Thyroid gland (tissue), 4 donors: ENCODE data around the gene PRKD1. TPM values are rescaled to one million over a fixed set of nuclear protein-coding genes. Genes with fewer than 3 reads are reported as not detected.

Experiments used
- DNase-seq, 2 donors: peaks; one replicate each; pipeline ENCODE4 v3.0.0-alpha.2; 2019
- H3K27ac ChIP-seq, 3 donors: fragments of 200-600 bp; sonication (generic); 1 replicate in 2 of 3; 2 replicates in 1 of 3; pipeline ENCODE4 v1.5.1; 2016 to 2019; ENCODE audit warnings: mild to moderate bottlenecking in 1 of 3, moderate library complexity in 1 of 3
- H3K27me3 ChIP-seq: fragments of 200-600 bp; sonication (generic); one replicate; pipeline ENCODE4 v1.5.1; 2019
- H3K36me3 ChIP-seq, 2 donors: fragments of 200-600 bp; sonication (generic); one replicate each; pipeline ENCODE4 v1.5.1; 2016 to 2019
- H3K4me1 ChIP-seq, 2 donors: fragments of 200-600 bp; sonication (generic); one replicate each; pipeline ENCODE4 v1.5.1; 2017 to 2019
- H3K4me3 ChIP-seq, 3 donors: fragments of 200-600 bp; sonication (generic); replicated peaks in 1 of 3; 1 replicate in 2 of 3; 2 replicates in 1 of 3; pipeline ENCODE4 v1.5.1; 2016; ENCODE audit warnings: mild to moderate bottlenecking in 1 of 3
- H3K9me3 ChIP-seq: fragments of 200-600 bp; sonication (generic); one replicate; pipeline ENCODE4 v1.5.1; 2017
- POLR2A ChIP-seq, 2 donors: fragments of 450-650 bp; IDR thresholded peaks; one replicate each; pipeline ENCODE4 v1.6.1; 2017; ENCODE audit warnings: antibody characterized with exemption in 2 of 2, mild to moderate bottlenecking in 2 of 2, moderate library complexity in 1 of 2
- WGBS, 2 donors: methylation state at CpG; one replicate each; pipeline ENCODE4 v1.1.5; 2017; 5-methylcytosine and 5-hydroxymethylcytosine counted together
- intact Hi-C: fragments of 100-400 bp; cut with DNase I; formaldehyde crosslinking; loops from one replicate; pipeline ENCODE4 v1.15.1; 2023
- total RNA-seq, 4 donors: library from RNA; depleted of rRNA; stranded (reverse); fragments of >200 nt; gene quantifications; one replicate each; pipeline ENCODE4 v1.2.3, GENCODE V29; 2016
- TF ChIP-seq, protein P1 (sequence below), 6 experiments: fragments of 200-600 bp in 3 of 6; fragments of 450-650 bp in 3 of 6; sonication (generic) in 3 of 6; IDR thresholded peaks; one replicate each; pipeline ENCODE4 v1.5.1; 2016 to 2019; ENCODE audit warnings: antibody characterized with exemption in 6 of 6, mild to moderate bottlenecking in 2 of 6, inconsistent platforms in 1 of 6, moderate library complexity in 1 of 6

The PRKD1 gene
- total RNA-seq, 4 donors from 2014 or later = 12.7 to 17.4 (median 14.3) TPM

GRCh38 chr14:29853272-29853671 lies 74.4 kb downstream of the PRKD1 start:
- intact Hi-C loops = no loop called here
- Histone ChIP-seq H3K27ac (no peak overlapping the region), H3K27me3 (no peaks in the 10 kb centered on the region), H3K4me3 (no peak overlapping the region), H3K36me3 (no peaks in the 10 kb centered on the region), H3K9me3 (no peaks in the 10 kb centered on the region), H3K4me1 (peaks cover 0 to 7% of the 10 kb centered on the region in 2 donors)
- WGBS, 2 donors = 76 to 90% methylated on average over 2 of the region's 2 CpGs
- DNase-seq = no peak
- TF ChIP-seq POLR2A (IDR thresholded peaks at IDR 0.05) = no peak
- TF ChIP-seq, protein P1, sequence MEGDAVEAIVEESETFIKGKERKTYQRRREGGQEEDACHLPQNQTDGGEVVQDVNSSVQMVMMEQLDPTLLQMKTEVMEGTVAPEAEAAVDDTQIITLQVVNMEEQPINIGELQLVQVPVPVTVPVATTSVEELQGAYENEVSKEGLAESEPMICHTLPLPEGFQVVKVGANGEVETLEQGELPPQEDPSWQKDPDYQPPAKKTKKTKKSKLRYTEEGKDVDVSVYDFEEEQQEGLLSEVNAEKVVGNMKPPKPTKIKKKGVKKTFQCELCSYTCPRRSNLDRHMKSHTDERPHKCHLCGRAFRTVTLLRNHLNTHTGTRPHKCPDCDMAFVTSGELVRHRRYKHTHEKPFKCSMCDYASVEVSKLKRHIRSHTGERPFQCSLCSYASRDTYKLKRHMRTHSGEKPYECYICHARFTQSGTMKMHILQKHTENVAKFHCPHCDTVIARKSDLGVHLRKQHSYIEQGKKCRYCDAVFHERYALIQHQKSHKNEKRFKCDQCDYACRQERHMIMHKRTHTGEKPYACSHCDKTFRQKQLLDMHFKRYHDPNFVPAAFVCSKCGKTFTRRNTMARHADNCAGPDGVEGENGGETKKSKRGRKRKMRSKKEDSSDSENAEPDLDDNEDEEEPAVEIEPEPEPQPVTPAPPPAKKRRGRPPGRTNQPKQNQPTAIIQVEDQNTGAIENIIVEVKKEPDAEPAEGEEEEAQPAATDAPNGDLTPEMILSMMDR (IDR thresholded peaks at IDR 0.05) = no peak

DNA sequence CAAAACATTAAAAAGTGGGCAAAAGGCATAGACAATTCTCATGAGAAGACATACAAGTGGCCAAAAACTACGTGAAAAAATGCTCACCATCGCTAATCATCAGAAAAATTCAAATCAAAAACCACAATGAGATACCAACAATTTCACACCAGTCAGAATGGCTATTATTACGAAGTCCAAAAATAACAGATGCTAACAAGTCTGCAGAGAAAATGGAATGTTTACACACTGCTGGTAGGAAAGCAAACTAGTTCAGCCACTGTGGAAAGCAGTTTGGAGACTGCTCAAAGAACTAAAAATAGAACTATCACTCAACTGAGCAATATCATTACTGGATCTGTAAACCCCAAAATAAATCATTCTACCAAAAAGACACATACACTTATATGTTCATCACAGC lies 76.2 kb downstream of the PRKD1 start:
- intact Hi-C loops = no loop called here
- no peak for DNase-seq
- no peak for TF ChIP-seq POLR2A (IDR thresholded peaks at IDR 0.05)
- TF ChIP-seq, protein P1 (IDR thresholded peaks at IDR 0.05) = no peak
- Histone ChIP-seq H3K27ac (no peak overlapping the region), H3K36me3 (no peaks in the 10 kb centered on the region), H3K4me1 (peaks cover 3 to 6% of the 10 kb centered on the region in 2 donors), H3K27me3 (no peaks in the 10 kb centered on the region), H3K9me3 (no peaks in the 10 kb centered on the region), H3K4me3 (no peak overlapping the region)
- WGBS, 2 donors = 61 to 70% methylated on average over 3 of the region's 3 CpGs

DNA sequence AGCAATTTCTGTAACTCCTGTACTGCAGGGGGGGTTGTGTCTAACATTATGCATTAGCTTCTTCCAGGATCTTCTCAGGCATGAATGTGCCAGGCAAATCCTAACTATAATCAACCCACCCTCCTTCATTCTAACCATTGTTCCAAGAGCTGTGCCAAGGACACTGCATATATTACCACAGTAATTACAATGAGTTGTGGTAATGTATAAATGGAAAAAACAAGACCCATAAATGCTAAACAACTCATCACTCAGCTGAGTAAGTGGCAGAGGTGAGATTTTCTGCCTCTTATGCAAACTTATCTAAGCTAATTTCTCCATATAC lies 80.6 kb downstream of the PRKD1 start:
- H3K4me1 ChIP-seq = peaks cover 0 to 7% of the 10 kb centered on the region in 2 donors
- intact Hi-C loops = no loop called here
- no peak overlapping the region for H3K27ac ChIP-seq
- no peak for TF ChIP-seq POLR2A (IDR thresholded peaks at IDR 0.05)
- TF ChIP-seq, protein P1 (IDR thresholded peaks at IDR 0.05) = no peak
- DNase-seq = no peak
- H3K27me3 ChIP-seq = no peaks in the 10 kb centered on the region
- no peaks in the 10 kb centered on the region for H3K36me3 ChIP-seq
- no peak overlapping the region for H3K4me3 ChIP-seq
- H3K9me3 ChIP-seq = no peaks in the 10 kb centered on the region

DNA sequence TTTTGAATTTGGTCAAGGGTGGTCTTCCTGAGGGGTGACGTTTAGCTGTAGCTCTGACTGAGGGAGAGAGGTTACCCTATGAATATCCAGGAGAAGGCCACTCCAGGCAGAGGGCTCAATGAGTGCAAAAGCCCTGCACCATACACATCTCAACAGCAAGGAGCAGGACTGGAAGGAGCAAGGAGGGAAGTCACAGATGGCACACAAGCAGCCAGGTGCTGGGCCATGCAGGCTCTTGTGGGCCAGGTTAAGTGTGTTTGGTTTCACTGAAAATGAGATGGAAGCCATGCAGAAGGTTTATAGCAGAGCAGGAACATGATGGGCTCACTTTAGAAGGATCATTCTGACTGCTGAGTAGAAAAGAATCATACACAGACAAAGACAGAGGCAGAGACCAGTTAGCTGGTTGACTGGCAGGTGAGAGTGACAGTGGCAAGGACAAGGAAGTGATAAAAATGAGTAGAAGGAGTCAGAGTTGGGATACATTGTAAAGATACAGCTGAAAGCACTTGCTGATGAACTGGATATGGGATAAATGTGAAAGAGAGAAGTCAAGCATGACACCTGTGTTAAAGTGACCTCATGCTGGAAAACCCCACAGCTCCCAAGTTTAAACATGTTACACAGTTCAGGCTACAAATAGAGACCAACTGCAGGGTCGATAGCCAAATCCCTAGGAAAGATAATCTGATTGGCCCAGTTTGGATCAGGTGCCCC lies 81.2 kb downstream of the PRKD1 start:
- H3K9me3 ChIP-seq = no peaks in the 10 kb centered on the region
- H3K4me3 ChIP-seq = no peak overlapping the region
- H3K27ac ChIP-seq = no peak overlapping the region
- no peak for DNase-seq
- intact Hi-C loops = no loop called here
- TF ChIP-seq, protein P1 (IDR thresholded peaks at IDR 0.05) = no peak
- TF ChIP-seq POLR2A (IDR thresholded peaks at IDR 0.05) = no peak
- no peaks in the 10 kb centered on the region for H3K36me3 ChIP-seq
- H3K4me1 ChIP-seq = peaks cover 0 to 7% of the 10 kb centered on the region in 2 donors
- no peaks in the 10 kb centered on the region for H3K27me3 ChIP-seq
- 57 to 66% methylated on average over 2 of the region's 2 CpGs for WGBS, 2 donors

- H3K4me1 ChIP-seq = peaks cover 0 to 7% of the 10 kb centered on the region in 2 donors
- no peaks in the 10 kb centered on the region for H3K36me3 ChIP-seq
- H3K27me3 ChIP-seq = no peaks in the 10 kb centered on the region
- intact Hi-C loops = no loop called here
- no peak overlapping the region for H3K27ac ChIP-seq
- 77 to 87% methylated on average over 1 of the region's 1 CpG for WGBS, 2 donors
- no peak for TF ChIP-seq POLR2A (IDR thresholded peaks at IDR 0.05)
- TF ChIP-seq, protein P1 (IDR thresholded peaks at IDR 0.05) = no peak
- DNase-seq = no peak
- no peak overlapping the region for H3K4me3 ChIP-seq
- no peaks in the 10 kb centered on the region for H3K9me3 ChIP-seq
These were observed 83.7 kb downstream of the PRKD1 start for GRCh38 chr14:29843981-29844380.
